ENCODE results near the gene RNF149. TPM values are rescaled to one million over a fixed set of nuclear protein-coding genes. Genes with fewer than 3 reads are reported as not detected.

Gene RNF149
- total and polyA plus RNA-seq, 2 donors (not counting 3 experiments of a cell fraction or from before 2014, with no cell fraction given): 31.3 to 66.6 TPM

DNA sequence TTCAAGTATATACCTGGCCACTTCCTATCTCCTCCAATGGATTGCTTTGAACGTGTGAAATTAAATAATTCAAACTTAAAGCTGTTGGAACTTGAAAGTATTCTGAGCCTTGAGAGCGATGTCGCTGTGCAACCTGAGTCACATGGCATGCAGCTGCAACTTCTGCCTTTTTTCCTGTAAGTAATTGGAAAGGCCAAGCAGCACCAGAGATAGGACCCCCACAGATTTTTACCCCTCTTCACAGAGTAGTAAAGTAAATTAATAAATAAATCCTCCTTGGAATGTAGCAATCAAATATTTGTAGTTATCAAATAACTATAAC, 3.2 kb upstream of the RNF149 start:
- Histone ChIP-seq H3K9me3 (replicated peaks; ENCODE audit: control insufficient read depth, insufficient read depth, low read length) (no peaks in the 10 kb centered on the region), H3K27ac (ENCODE audit: insufficient read depth, low read depth, low read length) (no peak overlapping the region), H3K36me3 (ENCODE audit: control insufficient read depth in 2 of 2, extremely low read depth in 1 of 2, insufficient read depth in 2 of 2, low read length in 2 of 2) (no peaks in the 10 kb centered on the region), H4K20me1 (replicated peaks; ENCODE audit: control insufficient read depth, extremely low read depth, insufficient read depth, low read length) (peaks cover under 1% of the 10 kb centered on the region), H3K9ac (replicated peaks; ENCODE audit: extremely low read depth, insufficient read depth, low read length) (no peak overlapping the region), H3K79me2 (ENCODE audit: control insufficient read depth, insufficient read depth, low read length) (peaks cover 20% of the 10 kb centered on the region), H2AFZ (ENCODE audit: low read depth, low read length) (no peak overlapping the region), H3K27me3 (ENCODE audit: control insufficient read depth in 2 of 2, insufficient read depth in 2 of 2, low read length in 2 of 2) (no peaks in the 10 kb centered on the region), H3K4me2 (ENCODE audit: insufficient read depth, low read length) (no peak overlapping the region), H3K9me1 (replicated peaks; ENCODE audit: control insufficient read depth, extremely low read depth, insufficient read depth, low read length) (no peaks in the 10 kb centered on the region), H3K4me1 (ENCODE audit: control insufficient read depth, extremely low read depth, insufficient read depth, low read length) (peaks cover 5% of the 10 kb centered on the region), H3K4me3 (replicated peaks in 1 of 3; ENCODE audit: insufficient read depth in 1 of 3, low read depth in 1 of 3, low read length in 3 of 3) (no peak overlapping the region)
- TF ChIP-seq MYC (IDR thresholded peaks at IDR 0.05; ENCODE audit: low read depth, low read length) (no peak), POLR2A (IDR thresholded peaks at IDR 0.05; ENCODE audit: low read depth, low read length) (no peak), GATA2 (IDR thresholded peaks at IDR 0.05; ENCODE audit: insufficient read depth, insufficient read length, low read depth, low read length) (no peak), EZH2 (IDR thresholded peaks at IDR 0.05; ENCODE audit: borderline replicate concordance, low read depth, low read length, severe bottlenecking) (no peak), FOS (IDR thresholded peaks at IDR 0.05; ENCODE audit: borderline replicate concordance, insufficient read depth, low read length) (no peak), POLR2AphosphoS5 (IDR thresholded peaks at IDR 0.05; ENCODE audit: insufficient read depth, low read depth, low read length) (no peak), JUN (IDR thresholded peaks at IDR 0.05; ENCODE audit: borderline replicate concordance, insufficient read depth, insufficient read length, low read depth) (no peak)
- TF ChIP-seq, protein P1, sequence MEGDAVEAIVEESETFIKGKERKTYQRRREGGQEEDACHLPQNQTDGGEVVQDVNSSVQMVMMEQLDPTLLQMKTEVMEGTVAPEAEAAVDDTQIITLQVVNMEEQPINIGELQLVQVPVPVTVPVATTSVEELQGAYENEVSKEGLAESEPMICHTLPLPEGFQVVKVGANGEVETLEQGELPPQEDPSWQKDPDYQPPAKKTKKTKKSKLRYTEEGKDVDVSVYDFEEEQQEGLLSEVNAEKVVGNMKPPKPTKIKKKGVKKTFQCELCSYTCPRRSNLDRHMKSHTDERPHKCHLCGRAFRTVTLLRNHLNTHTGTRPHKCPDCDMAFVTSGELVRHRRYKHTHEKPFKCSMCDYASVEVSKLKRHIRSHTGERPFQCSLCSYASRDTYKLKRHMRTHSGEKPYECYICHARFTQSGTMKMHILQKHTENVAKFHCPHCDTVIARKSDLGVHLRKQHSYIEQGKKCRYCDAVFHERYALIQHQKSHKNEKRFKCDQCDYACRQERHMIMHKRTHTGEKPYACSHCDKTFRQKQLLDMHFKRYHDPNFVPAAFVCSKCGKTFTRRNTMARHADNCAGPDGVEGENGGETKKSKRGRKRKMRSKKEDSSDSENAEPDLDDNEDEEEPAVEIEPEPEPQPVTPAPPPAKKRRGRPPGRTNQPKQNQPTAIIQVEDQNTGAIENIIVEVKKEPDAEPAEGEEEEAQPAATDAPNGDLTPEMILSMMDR (IDR thresholded peaks at IDR 0.05; ENCODE audit: extremely low read depth in 1 of 2, insufficient read depth in 1 of 2, low read depth in 1 of 2, low read length in 2 of 2): no peak
- TF ChIP-seq, protein P2, sequence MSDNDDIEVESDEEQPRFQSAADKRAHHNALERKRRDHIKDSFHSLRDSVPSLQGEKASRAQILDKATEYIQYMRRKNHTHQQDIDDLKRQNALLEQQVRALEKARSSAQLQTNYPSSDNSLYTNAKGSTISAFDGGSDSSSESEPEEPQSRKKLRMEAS (IDR thresholded peaks at IDR 0.05; ENCODE audit: insufficient read depth, insufficient read length): no peak
- BruUV-seq (replicated peaks): no TSS peak
- DNase-seq (ENCODE audit: low read depth, low spot score): no peak
- ChIA-PET POLR2A (no interaction called here), CTCF (interaction anchor here (0.9 to 1.1 kb wide), 2 partner anchors 11 to 31 kb away, joined by 3 to 5 read pairs; no protein-coding TSS in a partner anchor)
- FAIRE-seq: no peak
- intact Hi-C loops (cut with micrococcal nuclease) (no loop called here), dilution Hi-C loops (cut with MboI; ENCODE audit: extremely low pct_ligation_motif_present, low sequenced_read_pairs) (no loop called here)

All from endothelial cell of umbilical vein (primary cell).